Limb (tissue), 2 donors: ENCODE measurements around the gene SLC49A4.

ENCODE experiments used
- DNase-seq, 2 donors: peaks; one replicate each; pipeline ENCODE4 v3.0.0-alpha.2; 2016; ENCODE audit errors: extremely low spot score in 2 of 2

SLC49A4 gene

DNA sequence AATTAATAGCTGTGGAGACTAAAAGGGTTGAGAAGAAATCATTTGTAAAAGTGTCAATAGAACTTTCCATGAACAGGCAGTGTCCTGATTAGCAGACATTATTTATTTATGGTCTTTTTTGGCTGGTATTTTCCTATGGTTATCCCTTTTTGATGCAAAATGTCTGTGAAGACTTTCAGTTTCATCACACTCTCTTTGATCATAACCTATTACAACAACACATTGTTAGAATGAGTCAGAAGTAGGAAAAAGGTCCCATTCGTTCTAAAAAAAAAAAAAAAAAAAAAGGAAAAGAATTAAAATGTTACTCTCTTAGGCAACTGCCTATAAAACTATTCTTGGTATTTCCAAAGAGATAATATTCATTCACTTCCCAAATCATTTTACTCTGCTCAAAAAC is 62.1 kb downstream of the SLC49A4 start:
- DNase-seq: no peak

- peak in 1 of 2 donors; percentile 40 for DNase-seq
Measured at GRCh38 chr3:122858373-122858772, 63.5 kb downstream of the SLC49A4 start.

GRCh38 chr3:122859021-122859805 is 64.3 kb downstream of the SLC49A4 start:
- DNase-seq: no peak

DNA sequence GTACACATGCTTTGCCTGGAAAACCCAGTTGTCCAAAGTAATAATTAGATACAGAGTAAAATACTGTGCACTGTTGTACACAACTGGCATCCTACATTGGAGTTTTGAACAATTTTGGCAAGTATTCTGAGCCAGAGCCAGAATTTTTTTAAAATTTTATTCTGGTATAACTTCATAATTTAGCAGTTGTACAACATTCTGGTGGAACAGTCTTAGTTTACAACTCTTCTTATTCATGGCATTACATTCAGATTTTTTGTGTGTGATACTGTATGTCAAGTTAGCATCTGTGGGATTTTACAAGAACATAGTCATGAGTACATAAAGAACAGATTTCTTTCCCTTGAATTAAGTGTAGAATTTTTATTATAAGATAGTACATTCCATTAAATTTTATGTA is 67.5 kb downstream of the SLC49A4 start:
- DNase-seq: no peak

- DNase-seq: no peak
Measured at GRCh38 chr3:122864498-122864897, 69.6 kb downstream of the SLC49A4 start.

GRCh38 chr3:122868322-122868721 is 73.5 kb downstream of the SLC49A4 start:
- DNase-seq: no peak

DNA sequence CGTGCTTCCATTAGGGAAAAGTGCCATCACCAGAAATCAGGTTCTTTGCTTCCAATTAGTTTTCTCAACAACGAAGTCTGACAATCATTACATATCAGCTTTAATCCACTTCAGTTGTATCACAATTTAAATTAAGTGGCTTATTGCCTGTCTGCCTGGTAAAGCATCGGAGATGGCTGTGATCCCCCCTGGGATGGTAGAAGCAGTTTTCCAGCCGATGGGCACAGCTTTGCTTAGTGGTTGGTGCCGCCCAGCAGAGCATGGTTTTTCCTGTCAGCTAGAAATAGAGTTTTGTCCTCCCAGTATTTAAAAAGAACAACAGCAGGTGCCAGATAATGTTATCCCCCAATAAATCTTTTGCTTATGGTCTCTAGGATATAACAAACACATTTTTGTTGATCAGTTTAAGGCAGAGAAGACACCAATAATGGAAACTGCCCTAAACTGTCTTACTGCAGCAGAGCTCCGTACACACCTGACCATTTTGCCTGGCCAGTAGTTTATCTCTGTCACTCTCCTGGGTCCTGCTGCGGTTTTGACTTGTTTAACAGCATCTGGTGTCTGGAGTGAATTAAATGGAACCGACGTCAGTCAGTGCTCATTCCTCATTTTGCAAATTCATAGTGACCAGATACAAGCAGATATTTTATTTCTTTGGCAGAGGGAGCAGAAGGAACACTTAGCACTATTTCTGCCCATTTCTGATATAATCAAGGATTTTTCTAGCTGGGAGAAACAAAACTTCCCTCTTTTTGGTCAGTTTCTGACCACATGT is 79.1 kb downstream of the SLC49A4 start:
- DNase-seq: no peak

GRCh38 chr3:122875547-122876127 is 80.8 kb downstream of the SLC49A4 start:
- DNase-seq: no peak

GRCh38 chr3:122880173-122880572 is 85.3 kb downstream of the SLC49A4 start:
- DNase-seq: no peak

DNA sequence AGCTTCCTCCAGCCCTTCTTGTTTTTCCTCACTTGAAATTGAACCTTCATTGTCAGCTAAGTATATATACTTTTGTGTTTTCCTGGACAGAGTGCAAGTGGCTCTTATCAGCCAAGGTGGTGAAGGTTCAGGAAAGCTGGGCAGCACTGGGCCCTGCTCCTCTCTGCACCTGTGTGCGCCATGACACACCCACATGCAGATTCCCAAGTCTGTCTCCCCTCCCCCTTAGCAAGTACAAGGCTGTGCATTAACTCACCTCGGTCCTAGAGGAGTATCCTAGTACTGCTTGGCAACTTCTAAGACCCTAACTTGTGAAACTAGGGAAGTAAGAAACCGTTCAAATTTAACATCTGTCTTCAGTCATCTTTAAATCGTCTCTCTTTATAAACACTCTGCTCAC is 85.8 kb downstream of the SLC49A4 start:
- DNase-seq: no peak

- DNase-seq: no peak
Measured at GRCh38 chr3:122882361-122882947, 87.6 kb downstream of the SLC49A4 start.

GRCh38 chr3:122886251-122886650 is 91.4 kb downstream of the SLC49A4 start:
- no peak for DNase-seq

GRCh38 chr3:122886946-122887345 is 92.1 kb downstream of the SLC49A4 start:
- DNase-seq: no peak

- DNase-seq: peak; percentile 61 to 85
Measured at GRCh38 chr3:122890077-122890719, 95.3 kb downstream of the SLC49A4 start.

DNA sequence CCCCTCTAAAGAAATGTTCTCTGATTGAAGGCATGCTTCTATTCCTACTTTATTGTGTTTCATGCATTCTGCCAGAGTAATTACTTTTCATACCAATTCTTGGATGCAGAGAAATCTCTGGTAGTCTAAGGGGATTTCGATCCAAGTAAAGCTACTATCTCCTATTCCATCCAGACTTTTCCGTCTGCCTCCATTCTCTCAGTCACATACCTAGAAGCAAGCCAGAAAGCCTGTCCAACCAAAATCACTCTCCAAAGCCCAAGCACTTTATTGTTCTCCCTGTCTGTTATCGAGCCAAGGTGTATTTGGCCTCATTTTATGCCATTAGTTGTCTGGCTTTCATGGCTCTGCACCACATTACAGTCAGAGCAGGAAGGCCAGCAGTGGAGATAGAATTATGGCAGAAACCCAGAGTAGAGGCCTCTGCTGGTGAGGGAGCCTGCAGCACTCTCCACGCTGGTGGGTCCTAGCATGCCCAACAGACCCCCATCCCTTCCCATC is 95.9 kb downstream of the SLC49A4 start:
- DNase-seq: peak in 1 of 2 donors; percentile 21

DNA sequence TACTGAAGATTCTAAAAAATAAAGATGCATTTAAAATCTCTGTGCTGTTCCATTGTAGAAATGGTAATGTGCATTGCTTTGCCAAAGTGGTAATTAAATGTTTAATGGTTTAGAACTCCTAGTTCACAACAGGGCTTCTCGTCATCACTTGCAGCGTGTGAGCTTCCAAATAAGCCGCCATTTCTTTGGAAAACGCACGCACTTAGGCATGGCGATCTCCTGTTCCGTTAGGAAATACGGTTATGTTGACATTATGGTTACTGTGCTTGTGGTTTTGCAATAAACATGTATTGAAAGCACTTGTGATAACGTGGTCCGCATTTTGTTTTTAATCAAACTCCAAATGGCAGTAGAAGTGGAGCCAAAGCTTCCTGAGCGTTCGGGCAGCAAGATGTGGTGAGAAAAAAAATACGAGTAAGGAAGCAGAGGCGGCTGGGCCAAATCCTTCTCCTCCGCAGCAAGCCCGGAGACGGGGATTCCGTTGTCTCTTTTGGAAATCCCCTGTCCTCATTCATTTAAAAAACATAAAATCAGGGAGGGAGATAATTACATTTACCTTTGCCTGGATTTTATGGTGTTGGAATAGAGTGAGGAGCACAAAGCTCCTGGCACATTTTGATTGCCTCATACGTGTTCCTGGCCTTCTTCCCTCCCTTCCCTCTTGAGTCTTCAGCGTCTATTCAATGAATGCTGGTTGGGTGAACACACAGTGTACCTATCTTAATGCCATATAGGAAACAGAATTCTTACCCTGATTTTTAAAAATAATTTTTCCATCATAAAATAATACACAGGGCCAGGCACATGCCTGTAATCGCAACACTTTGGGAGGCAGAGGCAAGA is 97.5 kb downstream of the SLC49A4 start:
- no peak for DNase-seq

- no peak for DNase-seq
Measured at GRCh38 chr3:122893282-122893681, 98.4 kb downstream of the SLC49A4 start.

GRCh38 chr3:122893754-122894668 is 99.1 kb downstream of the SLC49A4 start:
- no peak for DNase-seq

- no peak for DNase-seq
Measured at GRCh38 chr3:122898298-122898697, 103.4 kb downstream of the SLC49A4 start.
